Smooth muscle cell (in vitro differentiated cells): ENCODE results near the gene SERPING1. TPM values are rescaled to one million over a fixed set of nuclear protein-coding genes. Genes with fewer than 3 reads are reported as not detected.

Experiments
- DNase-seq: peaks from one replicate; lab custom pipeline; 2025; ENCODE audit not compliant: unreplicated experiment; lab: John Stamatoyannopoulos, UW
- H2AFZ ChIP-seq: fragments of 200-600 bp; sonication (generic); 2 replicates; pipeline ENCODE4 v1.6.0; 2016; ENCODE audit warnings: antibody characterized with exemption, low read depth, mild to moderate bottlenecking
- H3F3A ChIP-seq: fragments of 200-600 bp; sonication (generic); 2 replicates; pipeline ENCODE4 v1.6.0; 2017; ENCODE audit warnings: antibody characterized with exemption, low read depth
- H3K27ac ChIP-seq: fragments of 200-600 bp; sonication (generic); 2 replicates; pipeline ENCODE4 v1.5.1; 2016; ENCODE audit warnings: low read depth, mild to moderate bottlenecking
- H3K27me3 ChIP-seq: fragments of 200-600 bp; sonication (generic); 2 replicates; pipeline ENCODE4 v1.6.1; 2016; ENCODE audit warnings: low read depth, mild to moderate bottlenecking
- H3K36me3 ChIP-seq: fragments of 200-600 bp; sonication (generic); 2 replicates; pipeline ENCODE4 v1.5.1; 2016; ENCODE audit warnings: low read depth
- H3K4me1 ChIP-seq: fragments of 200-600 bp; sonication (generic); 2 replicates; pipeline ENCODE4 v1.5.1; 2016; ENCODE audit warnings: low read depth
- H3K4me2 ChIP-seq: fragments of 200-600 bp; sonication (generic); 2 replicates; pipeline ENCODE4 v1.6.0; 2016; ENCODE audit warnings: mild to moderate bottlenecking
- H3K4me3 ChIP-seq: fragments of 200-600 bp; sonication (generic); 2 replicates; pipeline ENCODE4 v1.5.1; 2016; ENCODE audit warnings: mild to moderate bottlenecking
- H3K79me2 ChIP-seq: fragments of 200-600 bp; sonication (generic); 2 replicates; pipeline ENCODE4 v1.6.0; 2016; ENCODE audit warnings: low read depth, mild to moderate bottlenecking
- H3K9ac ChIP-seq: fragments of 200-600 bp; sonication (generic); 2 replicates; pipeline ENCODE4 v1.6.0; 2016; ENCODE audit warnings: low read depth
- H3K9me3 ChIP-seq: fragments of 200-600 bp; sonication (generic); replicated peaks from 2 replicates; pipeline ENCODE4 v1.5.1; 2016; ENCODE audit warnings: low read depth
- H4K20me1 ChIP-seq: fragments of 200-600 bp; sonication (generic); 2 replicates; pipeline ENCODE4 v1.6.0; 2016; ENCODE audit warnings: low read depth
- CTCF ChIP-seq: fragments of 200-600 bp; sonication (generic); IDR thresholded peaks from 2 replicates; pipeline ENCODE4 v1.5.1; 2017; ENCODE audit warnings: borderline replicate concordance, mild to moderate bottlenecking, antibody characterized with exemption; ENCODE audit not compliant: insufficient read depth, poor library complexity, severe bottlenecking
- WGBS: methylation state at CpG from one replicate; pipeline ENCODE4 v1.1.7; 2016; ENCODE audit warnings: low lambda C conversion rate; 5-methylcytosine and 5-hydroxymethylcytosine counted together
- polyA plus RNA-seq: library from polyadenylated mRNA; unstranded; fragments of >200 nt; fragmentation: Nextera tagmentation; extraction: Ambion mirVana; gene quantifications from 2 replicates; pipeline ENCODE4 v1.2.1, GENCODE V29; 2016
- total RNA-seq: library from RNA; depleted of rRNA; stranded (reverse); fragments of >200 nt; gene quantifications from 2 replicates; pipeline ENCODE4 v1.2.3, GENCODE V29; 2014

The SERPING1 gene
- total and polyA plus RNA-seq, 2 experiments from 2014 or later, result 47.8 to 95.8 TPM

GRCh38 chr11:57567515-57568329 lies 29.8 kb upstream of the SERPING1 start, which contains the start of gene UBE2L6:
Gene UBE2L6 (minus strand): TSS chr11:57567672. CDS start chr11:57567611, 61 bp downstream.
- no peak within 1 kb of the TSS for H3K27ac ChIP-seq
- no peaks in the 10 kb centered on the region for H3K27me3 ChIP-seq
- no peaks in the 10 kb centered on the region for H3K36me3 ChIP-seq
- no peaks in the 10 kb centered on the region for H3K9me3 ChIP-seq
- H3F3A ChIP-seq, result peaks cover 4% of the 10 kb centered on the region
- peak within 1 kb of the TSS; percentile 81 for H3K4me3 ChIP-seq
- no peaks in the 10 kb centered on the region for H4K20me1 ChIP-seq
- H3K4me2 ChIP-seq, result peak within 1 kb of the TSS; percentile 95
- under 1% methylated on average over 48 of the region's 92 CpGs for WGBS
- peaks cover 9% of the 10 kb centered on the region for H3K4me1 ChIP-seq
- no peaks in the 10 kb centered on the region for H3K79me2 ChIP-seq
- peak within 1 kb of the TSS; percentile 42 for H3K9ac ChIP-seq
- H2AFZ ChIP-seq, result peak within 1 kb of the TSS; percentile 98
- TF ChIP-seq CTCF, result no peak
- DNase-seq, result peak; percentile 46

- no peaks in the 10 kb centered on the region for H3K79me2 ChIP-seq
- 44% methylated on average over 6 of the region's 6 CpGs for WGBS
- no peaks in the 10 kb centered on the region for H3K9me3 ChIP-seq
- peak overlapping the region; percentile 95 for H3K4me2 ChIP-seq
- TF ChIP-seq CTCF, result peak; percentile 88
- H4K20me1 ChIP-seq, result no peaks in the 10 kb centered on the region
- peaks cover 9% of the 10 kb centered on the region for H3K4me1 ChIP-seq
- H3F3A ChIP-seq, result peaks cover 4% of the 10 kb centered on the region
- no peak overlapping the region for H3K27ac ChIP-seq
- peak overlapping the region; percentile 98 for H2AFZ ChIP-seq
- H3K27me3 ChIP-seq, result no peaks in the 10 kb centered on the region
- H3K4me3 ChIP-seq, result peak overlapping the region; percentile 81
- no peaks in the 10 kb centered on the region for H3K36me3 ChIP-seq
- no peak overlapping the region for H3K9ac ChIP-seq
- peak; percentile 62 for DNase-seq
Measured at GRCh38 chr11:57568330-57568766, 29.1 kb upstream of the SERPING1 start.

- Histone ChIP-seq H3K4me1 (peaks cover 4% of the 10 kb centered on the region), H3K4me3 (no peak overlapping the region), H3K4me2 (no peak overlapping the region), H3K79me2 (no peaks in the 10 kb centered on the region), H3K9me3 (no peaks in the 10 kb centered on the region), H3K27ac (no peak overlapping the region), H4K20me1 (no peaks in the 10 kb centered on the region), H3K9ac (no peak overlapping the region), H3K27me3 (no peaks in the 10 kb centered on the region), H3F3A (peaks cover 4% of the 10 kb centered on the region), H3K36me3 (no peaks in the 10 kb centered on the region), H2AFZ (no peak overlapping the region)
- DNase-seq, result no peak
- no peak for TF ChIP-seq CTCF
- WGBS, result 88% methylated on average over 2 of the region's 2 CpGs
Measured at GRCh38 chr11:57571606-57572005, 25.9 kb upstream of the SERPING1 start.
